DND-41 (cell line): ENCODE data around the gene ARMC2.
A peak's percentile ranks its signal among the peaks of the same experiment; 100 is the strongest.

Experiments used
- ATAC-seq: fragments of 200-7000 bp; cut with Tn5 transposase; 3 replicates; pipeline ENCODE4 v1.9.1; 2021; ENCODE audit warnings: low read depth; ENCODE audit not compliant: insufficient read depth
- DNase-seq: peaks from one replicate; pipeline ENCODE4 v3.0.0-alpha.2; 2020
- H2AFZ ChIP-seq: 2 replicates; pipeline ENCODE4 v1.6.0; 2012; ENCODE audit warnings: low read depth, low read length
- H3K27ac ChIP-seq: 2 replicates; pipeline ENCODE4 v1.5.1; 2012; ENCODE audit warnings: low read length, inconsistent platforms
- H3K27me3 ChIP-seq: fragments of 200-600 bp; sonication (generic); 2 replicates; pipeline ENCODE4 v1.6.0; 2012; ENCODE audit warnings: low read length, mild to moderate bottlenecking, inconsistent platforms; ENCODE audit not compliant: insufficient read depth, poor library complexity
- H3K36me3 ChIP-seq: 2 replicates; pipeline ENCODE4 v1.5.1; 2012; ENCODE audit warnings: low read length, inconsistent platforms; ENCODE audit not compliant: insufficient read depth
- H3K4me1 ChIP-seq: 2 replicates; pipeline ENCODE4 v1.5.1; 2012; ENCODE audit warnings: mild to moderate bottlenecking, low read length; ENCODE audit not compliant: insufficient read depth
- H3K4me2 ChIP-seq: 2 replicates; pipeline ENCODE4 v1.6.0; 2012; ENCODE audit warnings: mild to moderate bottlenecking, moderate library complexity, low read length, inconsistent platforms; ENCODE audit not compliant: insufficient read depth
- H3K4me3 ChIP-seq, 2 experiments: fragments of 200-600 bp in 1 of 2; shearing (Covaris generic) in 1 of 2; 2 replicates each; pipeline ENCODE4 v1.5.1; 2012 to 2016; ENCODE audit warnings: inconsistent platforms in 2 of 2, low read length in 2 of 2, mild to moderate bottlenecking in 2 of 2, low read depth in 1 of 2, moderate library complexity in 1 of 2
- H3K79me2 ChIP-seq: 2 replicates; pipeline ENCODE4 v1.6.0; 2012; ENCODE audit warnings: low read length, inconsistent platforms; ENCODE audit not compliant: insufficient read depth
- H3K9ac ChIP-seq: 2 replicates; pipeline ENCODE4 v1.6.0; 2012; ENCODE audit warnings: low read depth, mild to moderate bottlenecking, inconsistent platforms, low read length, moderate library complexity
- H3K9me3 ChIP-seq: 2 replicates; pipeline ENCODE4 v1.5.1; 2012; ENCODE audit warnings: low read length, moderate library complexity, mild to moderate bottlenecking, inconsistent platforms; ENCODE audit not compliant: insufficient read depth, severe bottlenecking
- H4K20me1 ChIP-seq: 2 replicates; pipeline ENCODE4 v1.6.0; 2012; ENCODE audit warnings: low read length; ENCODE audit not compliant: insufficient read depth
- CTCF ChIP-seq: IDR thresholded peaks from 2 replicates; pipeline ENCODE4 v1.5.1; 2012; ENCODE audit warnings: borderline replicate concordance, low read length, moderate library complexity, mild to moderate bottlenecking; ENCODE audit not compliant: poor library complexity, severe bottlenecking; ENCODE audit errors: extremely low read depth
- EZH2 ChIP-seq: IDR thresholded peaks from 3 replicates; pipeline ENCODE4 v1.6.1; 2012; ENCODE audit warnings: borderline replicate concordance, low read depth, mild to moderate bottlenecking, moderate library complexity, low read length, inconsistent platforms; ENCODE audit not compliant: severe bottlenecking

The ARMC2 gene

DNA sequence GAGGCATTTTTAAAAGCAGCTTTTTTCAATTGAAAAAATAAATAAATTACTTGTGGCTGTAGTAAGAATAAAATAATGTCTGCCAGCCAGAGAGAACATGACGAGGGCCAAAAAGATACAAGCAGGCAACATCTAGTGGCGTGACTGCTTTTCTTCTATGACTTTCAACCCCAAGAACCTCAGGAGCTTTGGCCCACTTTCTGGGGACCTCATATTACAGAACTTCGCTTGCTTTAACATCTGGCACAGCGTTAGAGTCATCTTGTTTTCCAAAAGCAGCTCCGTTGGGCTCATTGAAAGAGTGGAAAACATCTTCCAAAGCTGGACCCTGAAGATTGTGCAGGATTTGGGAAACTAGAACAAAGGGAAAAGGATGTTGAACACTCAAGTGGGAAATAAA is 67.0 kb downstream of the ARMC2 start:
- Histone ChIP-seq H3K27ac (no peak overlapping the region), H3K4me1 (no peaks in the 10 kb centered on the region), H3K9me3 (no peaks in the 10 kb centered on the region), H3K36me3 (no peaks in the 10 kb centered on the region), H3K4me3 (no peak overlapping the region), H3K9ac (no peak overlapping the region), H3K27me3 (no peaks in the 10 kb centered on the region), H2AFZ (no peak overlapping the region), H3K4me2 (no peak overlapping the region), H4K20me1 (no peaks in the 10 kb centered on the region), H3K79me2 (no peaks in the 10 kb centered on the region)
- no peak for TF ChIP-seq EZH2
- TF ChIP-seq CTCF: no peak
- ATAC-seq (no peak), DNase-seq (no peak)

DNA sequence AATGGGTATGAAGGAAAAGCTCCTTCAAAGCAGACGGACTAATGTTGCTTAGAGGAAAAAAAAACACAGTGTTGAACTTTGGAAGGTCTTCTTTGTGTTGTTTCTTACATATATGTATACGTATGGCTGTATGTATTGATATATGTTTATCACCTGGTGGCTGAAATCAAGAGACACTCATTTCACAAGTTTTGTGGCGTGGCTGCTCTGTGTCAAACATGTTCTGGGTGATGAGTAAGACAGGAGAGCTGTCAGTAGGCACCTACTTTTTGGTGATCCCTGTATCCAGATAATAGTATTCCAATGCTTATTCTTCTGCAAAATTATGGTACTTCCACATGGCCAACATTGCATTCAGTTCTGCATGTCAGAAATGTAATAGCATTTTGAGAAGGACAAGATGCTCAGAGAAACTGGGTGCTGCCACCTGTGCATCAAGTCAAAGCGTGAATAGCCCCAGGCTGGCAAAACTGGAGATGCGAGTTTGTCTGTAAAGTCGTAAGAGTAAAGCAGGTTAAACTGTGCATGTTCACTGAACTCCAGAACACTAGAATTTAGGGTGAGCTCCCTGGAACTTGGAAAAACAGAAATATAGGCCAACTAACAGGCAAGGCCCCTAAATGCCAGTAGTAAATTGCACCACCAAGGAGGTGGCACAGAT is 67.9 kb downstream of the ARMC2 start:
- Histone ChIP-seq H3K4me1 (no peaks in the 10 kb centered on the region), H3K79me2 (no peaks in the 10 kb centered on the region), H3K9ac (no peak overlapping the region), H3K27ac (no peak overlapping the region), H4K20me1 (no peaks in the 10 kb centered on the region), H3K36me3 (no peaks in the 10 kb centered on the region), H3K4me2 (no peak overlapping the region), H3K4me3 (no peak overlapping the region), H3K9me3 (no peaks in the 10 kb centered on the region), H3K27me3 (no peaks in the 10 kb centered on the region), H2AFZ (no peak overlapping the region)
- ATAC-seq (no peak), DNase-seq (no peak)
- no peak for TF ChIP-seq CTCF
- TF ChIP-seq EZH2: no peak

- Histone ChIP-seq H3K9me3 (no peaks in the 10 kb centered on the region), H3K36me3 (no peaks in the 10 kb centered on the region), H3K27me3 (no peaks in the 10 kb centered on the region), H3K4me2 (no peak overlapping the region), H3K9ac (no peak overlapping the region), H4K20me1 (no peaks in the 10 kb centered on the region), H3K4me3 (no peak overlapping the region), H3K79me2 (no peaks in the 10 kb centered on the region), H3K27ac (no peak overlapping the region), H2AFZ (peak overlapping the region; percentile 36; the same call in 1 of the 2 replicates), H3K4me1 (no peaks in the 10 kb centered on the region)
- ATAC-seq (no peak), DNase-seq (no peak)
- no peak for TF ChIP-seq CTCF
- no peak for TF ChIP-seq EZH2
Observed at GRCh38 chr6:108920751-108921150, 72.5 kb downstream of the ARMC2 start.
